CD1c-positive myeloid dendritic cell (primary cell): ENCODE data around the gene LANCL2.
"Not testable (repeated sequence)": the region's sequence is repeated elsewhere in the genome, so short reads cannot be mapped to it uniquely, and the experiment has no call there.

Experiments used
- DNase-seq: peaks from one replicate; pipeline ENCODE4 v3.0.0-alpha.2; 2016; ENCODE audit errors: extremely low spot score

LANCL2 gene

GRCh38 chr7:55405856-55406541, 40.9 kb downstream of the LANCL2 start:
- DNase-seq = no peak

DNA sequence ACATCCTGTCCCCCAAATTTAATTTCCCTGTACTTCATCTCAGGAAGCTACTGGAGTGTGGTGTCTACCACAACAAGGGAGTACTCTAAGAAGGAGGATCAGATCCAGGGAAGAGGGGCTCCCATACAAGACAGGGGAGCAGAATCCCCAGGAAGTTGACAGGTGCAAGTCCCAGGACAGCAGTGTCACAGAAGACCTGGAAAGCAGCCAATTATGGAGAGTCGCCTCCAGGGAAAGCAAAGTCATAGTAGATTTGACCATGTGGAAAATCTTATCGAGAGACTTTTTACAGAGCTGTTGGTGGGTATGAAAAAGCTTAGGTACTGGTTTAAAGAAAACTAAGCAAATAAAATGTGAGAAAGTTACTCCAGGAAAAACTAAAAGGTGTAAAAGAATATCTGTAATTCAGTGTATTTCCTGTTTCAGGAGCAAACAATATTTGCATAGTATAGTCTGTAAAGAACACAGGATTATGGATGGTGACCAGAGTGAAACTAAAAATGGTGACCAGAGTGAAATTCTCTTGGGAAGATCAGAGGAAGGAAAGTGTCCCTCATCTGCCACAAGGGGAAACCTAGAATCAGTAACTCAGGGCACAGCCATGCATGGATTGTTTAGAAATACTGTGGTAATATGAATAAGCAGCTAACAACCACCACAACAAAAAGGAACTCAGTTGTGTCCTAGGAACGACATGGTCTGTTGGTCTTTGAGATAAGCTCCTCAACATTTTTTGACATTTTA, 44.5 kb downstream of the LANCL2 start:
- DNase-seq = no peak

GRCh38 chr7:55410667-55411239, 45.6 kb downstream of the LANCL2 start:
- DNase-seq = no peak

- DNase-seq = no peak
These were observed 46.7 kb downstream of the LANCL2 start for GRCh38 chr7:55411844-55412243.

DNA sequence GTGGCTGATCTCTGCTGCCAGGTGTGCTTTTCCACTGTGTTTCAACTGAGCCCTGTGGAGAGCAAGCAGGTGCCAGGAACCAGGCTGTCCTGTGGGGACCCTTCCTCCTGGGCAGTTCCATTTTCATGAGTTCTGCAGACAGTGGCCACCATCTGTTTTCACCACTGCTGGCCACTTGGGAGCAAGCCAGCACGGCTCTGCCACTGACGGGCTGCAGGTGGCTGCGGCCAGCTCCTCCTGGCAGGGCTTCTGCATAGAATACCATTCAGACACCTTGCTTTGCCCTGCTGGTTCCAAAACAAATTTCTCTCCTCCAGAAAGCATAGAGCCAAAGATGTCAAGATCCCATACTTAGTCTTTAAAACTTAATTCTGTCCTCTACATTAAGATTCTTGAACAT, 48.3 kb downstream of the LANCL2 start:
- DNase-seq = no peak

- peak; percentile 86 for DNase-seq
These were observed 50.1 kb downstream of the LANCL2 start for GRCh38 chr7:55415173-55415778.

GRCh38 chr7:55417456-55417855, 52.3 kb downstream of the LANCL2 start:
- not testable (repeated sequence) for DNase-seq

- DNase-seq = no peak
These were observed 55.4 kb downstream of the LANCL2 start for GRCh38 chr7:55420530-55420929.

GRCh38 chr7:55423277-55423711, 58.2 kb downstream of the LANCL2 start:
- DNase-seq = no peak

DNA sequence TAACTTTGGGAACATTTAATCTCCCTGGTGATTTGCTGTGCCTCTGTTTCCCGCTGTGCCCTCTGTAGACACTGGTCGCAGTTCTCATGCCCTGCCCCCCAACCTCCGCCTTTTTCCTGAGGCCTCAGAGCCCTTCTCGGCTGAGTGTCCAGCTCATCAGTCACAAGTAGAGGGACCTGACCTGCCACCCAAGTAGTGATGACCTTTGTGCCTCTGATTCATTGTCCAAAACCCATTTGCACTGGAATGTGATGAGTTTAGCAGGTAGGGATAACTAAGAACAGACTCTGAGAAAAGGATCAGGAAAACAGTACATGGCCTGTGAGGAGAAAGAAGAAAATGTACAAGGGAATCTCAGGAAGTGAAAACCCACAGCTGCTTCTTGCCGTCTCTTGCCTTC, 58.8 kb downstream of the LANCL2 start:
- no peak for DNase-seq

DNA sequence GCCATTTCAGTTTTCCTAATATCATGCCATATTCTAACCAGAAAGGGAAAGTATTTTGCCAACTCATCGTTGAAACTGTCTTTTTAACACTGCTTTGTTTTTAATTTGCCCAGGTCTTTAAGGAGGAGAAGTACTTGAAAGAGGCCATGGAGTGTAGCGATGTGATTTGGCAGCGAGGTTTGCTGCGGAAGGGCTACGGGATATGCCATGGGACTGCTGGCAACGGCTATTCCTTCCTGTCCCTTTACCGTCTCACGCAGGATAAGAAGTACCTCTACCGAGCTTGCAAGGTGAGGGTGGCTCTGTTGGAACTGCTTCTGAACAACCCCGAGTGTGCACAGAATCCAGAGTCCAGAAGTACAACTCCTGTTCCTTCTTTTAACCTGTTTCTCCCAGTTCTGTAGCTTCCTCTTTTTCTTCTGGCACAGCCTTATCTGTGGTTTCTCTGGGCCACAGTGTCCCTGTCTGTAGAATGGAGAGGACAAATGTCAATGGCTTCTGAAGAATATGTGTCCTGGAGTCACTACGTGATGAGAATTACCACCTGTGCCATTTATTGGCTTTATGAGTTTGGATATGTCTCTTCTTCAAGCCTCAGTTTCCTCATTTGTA, 60.1 kb downstream of the LANCL2 start:
- DNase-seq = peak; percentile 5

DNA sequence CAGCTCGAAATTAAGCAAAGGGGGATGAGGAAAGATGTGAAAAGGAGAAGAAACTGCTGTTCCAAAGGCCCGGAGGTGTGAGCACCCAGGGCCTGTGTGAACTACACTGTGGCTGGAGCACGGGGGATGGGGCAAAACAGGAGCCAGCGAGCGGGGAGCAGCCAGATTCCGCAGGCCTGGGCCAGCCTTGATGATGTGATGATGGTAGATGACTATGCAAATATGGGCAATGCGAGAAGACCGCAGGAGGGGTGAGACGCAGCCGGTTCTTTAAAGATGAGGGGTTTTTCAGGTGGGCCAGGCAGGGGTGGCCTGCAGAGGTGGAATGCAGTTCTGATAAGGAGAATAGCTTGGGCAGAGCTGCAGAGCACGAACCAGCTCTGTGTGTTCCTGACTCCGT, 61.5 kb downstream of the LANCL2 start:
- DNase-seq = no peak

GRCh38 chr7:55427342-55427741, 62.2 kb downstream of the LANCL2 start:
- DNase-seq = no peak

DNA sequence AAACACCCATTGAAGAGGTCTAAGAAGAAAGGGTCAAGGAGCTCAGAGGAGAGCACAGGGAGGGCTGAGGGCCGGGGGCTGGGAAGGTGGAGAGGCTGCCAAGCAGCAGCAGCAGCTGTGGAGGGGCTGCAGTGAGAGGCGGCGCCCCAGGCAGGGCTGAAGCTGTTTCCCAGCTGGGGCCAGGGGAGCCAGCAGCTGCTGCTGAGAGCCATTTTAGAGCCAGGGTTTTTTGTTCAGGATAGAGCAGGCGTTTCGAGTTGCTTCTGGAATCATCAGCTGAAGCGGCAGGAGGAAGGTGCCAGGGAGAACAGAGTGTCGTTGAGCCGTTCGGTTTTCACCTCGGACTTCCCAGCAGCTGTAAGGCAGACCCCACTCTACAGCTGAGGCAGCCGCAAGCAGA, 62.7 kb downstream of the LANCL2 start:
- no peak for DNase-seq

DNA sequence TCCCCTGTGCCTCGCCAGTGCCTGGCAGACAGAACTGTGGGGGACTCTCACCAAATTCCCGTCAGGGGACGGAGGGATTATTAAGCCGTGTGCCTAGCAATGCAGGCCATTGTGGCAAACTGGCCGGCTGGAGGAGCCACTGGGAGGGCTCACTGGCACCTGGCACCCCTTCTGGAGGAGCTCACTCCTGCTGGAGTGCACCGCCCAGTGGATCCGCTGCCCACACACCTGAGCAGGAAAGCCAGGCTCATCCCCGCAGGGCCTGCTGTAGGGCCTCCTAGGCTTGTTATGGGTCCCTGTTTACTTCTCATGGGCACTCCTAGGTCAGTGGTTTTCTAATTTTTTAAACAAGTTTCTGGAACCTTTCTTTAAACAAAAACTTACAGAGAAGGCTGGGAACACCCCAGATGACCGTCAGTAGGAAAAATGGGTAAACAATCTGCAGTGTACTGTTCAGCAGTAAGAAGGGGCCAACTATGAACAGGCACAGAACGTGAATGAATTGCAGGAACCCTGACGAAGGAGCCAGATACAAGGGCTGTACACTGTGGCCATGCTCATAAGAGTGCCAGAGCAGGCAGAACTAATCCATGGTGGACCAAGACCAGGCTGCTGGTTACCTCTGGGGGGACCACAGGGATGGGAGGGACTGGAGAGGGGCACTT, 64.8 kb downstream of the LANCL2 start:
- DNase-seq = no peak

GRCh38 chr7:55431898-55432297, 66.8 kb downstream of the LANCL2 start:
- DNase-seq = no peak

GRCh38 chr7:55432506-55432905, 67.4 kb downstream of the LANCL2 start:
- DNase-seq = no peak

DNA sequence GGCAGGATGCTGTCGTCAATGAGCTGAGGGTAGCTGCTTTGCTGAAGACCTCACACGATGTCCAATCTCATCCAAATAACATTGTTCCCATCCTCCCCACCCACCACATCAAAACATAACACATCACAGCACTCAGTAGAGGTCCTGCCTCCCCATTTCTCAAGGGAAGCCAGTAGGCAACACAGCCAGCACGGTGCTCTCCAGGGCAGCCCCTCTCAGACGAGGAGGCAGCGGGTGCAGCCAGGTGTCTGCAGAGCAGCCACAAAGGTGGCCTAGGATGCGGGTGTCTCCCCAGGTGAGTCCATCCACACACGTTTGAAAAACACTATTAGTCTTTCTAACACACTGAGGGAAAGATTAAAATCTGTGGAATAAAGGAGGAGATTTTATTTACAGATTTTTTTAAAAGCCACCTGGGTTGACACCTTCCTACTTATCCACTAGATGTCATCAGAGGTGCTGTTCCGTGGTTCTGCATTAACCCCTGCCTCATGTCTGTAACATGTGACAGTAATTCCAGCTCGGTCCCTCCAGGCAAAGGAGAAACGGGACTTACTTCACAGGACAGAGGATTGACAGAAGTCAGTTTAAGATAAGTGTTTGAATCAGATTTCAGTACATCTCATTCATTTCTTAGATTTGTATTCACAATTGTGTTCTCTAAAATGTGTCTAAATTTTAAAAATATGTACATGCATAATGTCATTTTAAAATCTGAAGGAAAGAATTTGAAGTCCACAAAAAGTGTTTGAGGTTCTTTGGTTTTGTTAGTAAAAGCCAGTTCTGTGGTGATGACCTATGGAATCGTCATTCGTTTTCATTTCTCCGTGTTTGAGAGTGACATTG, 68.0 kb downstream of the LANCL2 start:
- DNase-seq = peak; percentile 29

DNA sequence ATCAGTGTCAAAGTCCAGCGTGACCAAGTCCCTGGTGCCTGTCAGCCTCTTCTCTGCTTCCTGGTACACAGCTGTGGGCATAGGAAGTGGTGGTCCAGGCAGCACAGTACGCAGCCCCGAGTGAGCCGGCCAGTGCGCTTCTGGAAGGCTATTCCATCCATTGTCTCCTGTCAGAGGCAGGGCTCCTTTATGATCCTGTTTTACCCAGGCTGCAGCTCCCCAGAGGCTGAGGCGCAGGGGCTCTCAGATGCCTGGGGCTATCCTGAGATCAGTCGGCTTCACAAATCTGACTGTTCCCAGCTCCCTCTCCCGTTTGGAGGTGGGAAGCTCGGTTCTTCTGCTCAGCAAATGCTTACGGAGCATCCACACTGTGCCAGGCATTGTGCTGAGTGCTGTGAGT, 70.3 kb downstream of the LANCL2 start:
- no peak for DNase-seq

GRCh38 chr7:55436457-55436856, 71.3 kb downstream of the LANCL2 start:
- DNase-seq = no peak

DNA sequence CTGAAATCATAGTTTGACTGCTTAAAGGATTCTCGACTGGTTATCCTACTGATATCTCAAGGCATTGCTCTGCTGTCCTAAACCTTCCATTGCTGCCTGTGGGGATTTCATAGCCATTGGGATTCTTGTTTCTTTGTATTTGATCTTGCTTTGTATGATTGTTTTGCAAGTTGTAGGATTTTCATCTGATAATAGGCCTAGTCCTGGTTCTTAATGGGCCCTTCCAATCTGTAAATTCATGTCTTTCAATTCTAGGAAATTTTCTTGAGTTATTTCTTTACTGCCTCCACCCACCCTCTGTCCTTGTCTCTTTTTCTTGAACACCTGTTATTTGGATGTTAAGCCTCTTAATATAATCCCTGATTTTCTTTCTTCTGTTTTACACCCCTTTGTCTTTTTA, 72.2 kb downstream of the LANCL2 start:
- DNase-seq = no peak
